HCT116 (cell line): ENCODE results near the gene DNM2. TPM values are rescaled to one million over a fixed set of nuclear protein-coding genes. Genes with fewer than 3 reads are reported as not detected.

Experiments used
- ATAC-seq: fragments of 200-7000 bp; cut with Tn5 transposase; 2 replicates; pipeline ENCODE4 v1.9.1; 2020; ENCODE audit warnings: mild to moderate bottlenecking, moderate library complexity
- BruUV-seq: library from RNA; stranded (reverse); fragments of 400-500 nt; replicated peaks from 2 replicates; lab custom pipeline; 2021; lab: Mats Ljungman, UMichigan
- CTCF ChIA-PET: fragments of 300-600 bp; sonication (Branson Sonifier 250); formaldehyde crosslinking; loops from one replicate; lab custom pipeline; 2021; ENCODE audit warnings: antibody characterized with exemption; lab: Charles Lee
- POLR2A ChIA-PET: fragments of 300-600, 350-600 bp; sonication (Branson Sonifier 250); formaldehyde crosslinking; loops from one replicate; lab custom pipeline; 2021; ENCODE audit warnings: antibody characterized with exemption; lab: Charles Lee
- RAD21 ChIA-PET, 2 experiments: fragments of 300-600 bp; sonication (Branson Sonifier 250); formaldehyde crosslinking; loops; one replicate each; lab custom pipeline; 2023; ENCODE audit warnings: low total read pairs in 2 of 2; ENCODE audit not compliant: uncharacterized antibody in 2 of 2, unreplicated experiment in 2 of 2, low non-redundant PET in 1 of 2; lab: Charles Lee
- DNase-seq: peaks from one replicate; pipeline ENCODE4 v3.0.0-alpha.2; 2010; ENCODE audit warnings: low read depth, low spot score
- H2AFZ ChIP-seq: fragments of 200-600 bp; shearing (Covaris generic), sonication (generic); 2 replicates; pipeline ENCODE4 v1.6.1; 2017; ENCODE audit warnings: low read depth, mixed run types, mixed read lengths, antibody characterized with exemption, low read length; ENCODE audit not compliant: poor library complexity, severe bottlenecking
- H3K27ac ChIP-seq: 2 replicates; pipeline ENCODE4 v1.5.1; 2012; ENCODE audit warnings: low read depth, low read length
- H3K27me3 ChIP-seq: fragments of 200-600 bp; sonication (generic); 2 replicates; pipeline ENCODE4 v1.6.1; 2016; ENCODE audit warnings: mixed run types, low read length, mixed read lengths; ENCODE audit not compliant: insufficient read depth
- H3K36me3 ChIP-seq, 2 experiments: fragments of 200-500 bp in 1 of 2; fragments of 200-600 bp in 1 of 2; sonication (Bioruptor generic) in 1 of 2; sonication (generic) in 1 of 2; 2 replicates each; pipeline versions ENCODE4 v1.5.1 to v1.6.1; 2014 to 2016; ENCODE audit warnings: low read length in 2 of 2, inconsistent platforms in 1 of 2, mixed read lengths in 1 of 2, mixed run types in 1 of 2; ENCODE audit not compliant: insufficient read depth in 2 of 2, control insufficient read depth in 1 of 2
- H3K4me1 ChIP-seq, 2 experiments: fragments of 200-600 bp in 1 of 2; sonication (generic) in 1 of 2; 2 replicates each; pipeline versions ENCODE4 v1.5.1 to v1.6.1; 2012 to 2017; ENCODE audit warnings: low read length in 2 of 2, inconsistent platforms in 1 of 2, mild to moderate bottlenecking in 1 of 2, mixed read lengths in 1 of 2, mixed run types in 1 of 2, moderate library complexity in 1 of 2; ENCODE audit not compliant: insufficient read depth in 2 of 2, control insufficient read depth in 1 of 2
- H3K4me2 ChIP-seq: fragments of 200-600 bp; sonication (generic); 2 replicates; pipeline ENCODE4 v1.6.1; 2017; ENCODE audit warnings: mixed run types, low read length, mixed read lengths
- H3K4me3 ChIP-seq, 2 experiments: fragments of 200-600 bp in 1 of 2; sonication (generic) in 1 of 2; replicated peaks in 1 of 2; 2 replicates each; pipeline ENCODE4 v1.5.1; 2011 to 2016; ENCODE audit warnings: low read length in 2 of 2, control low read depth in 1 of 2, low read depth in 1 of 2, mild to moderate bottlenecking in 1 of 2, mixed read lengths in 1 of 2, mixed run types in 1 of 2
- H3K79me2 ChIP-seq: fragments of 200-600 bp; sonication (generic); 2 replicates; pipeline ENCODE4 v1.6.1; 2017; ENCODE audit warnings: mild to moderate bottlenecking, mixed run types, low read length, moderate library complexity, mixed read lengths; ENCODE audit not compliant: insufficient read depth
- H3K9ac ChIP-seq: fragments of 200-600 bp; sonication (generic); 2 replicates; pipeline ENCODE4 v1.6.1; 2016; ENCODE audit warnings: low read length, mixed read lengths
- H3K9me2 ChIP-seq: fragments of 200-600 bp; sonication (generic), shearing (Covaris generic); 2 replicates; pipeline ENCODE4 v1.6.1; 2017; ENCODE audit warnings: mixed run types, mild to moderate bottlenecking, moderate library complexity; ENCODE audit not compliant: insufficient read depth
- H3K9me3 ChIP-seq, 2 experiments: fragments of 200-500 bp in 1 of 2; fragments of 200-600 bp in 1 of 2; sonication (Bioruptor generic) in 1 of 2; sonication (generic) in 1 of 2; 2 replicates each; pipeline ENCODE4 v1.6.1; 2014 to 2017; ENCODE audit warnings: low read length in 2 of 2, mixed read lengths in 2 of 2, inconsistent platforms in 1 of 2, low read depth in 1 of 2, mild to moderate bottlenecking in 1 of 2, mixed run types in 1 of 2, moderate library complexity in 1 of 2; ENCODE audit not compliant: control insufficient read depth in 1 of 2, insufficient read depth in 1 of 2
- H4K20me1 ChIP-seq: fragments of 200-600 bp; sonication (generic), shearing (Covaris generic); 2 replicates; pipeline ENCODE4 v1.6.1; 2017; ENCODE audit warnings: mixed run types, mild to moderate bottlenecking, moderate library complexity; ENCODE audit not compliant: insufficient read depth
- CBX3 ChIP-seq: IDR thresholded peaks from 2 replicates; pipeline ENCODE4 v1.6.1; 2012; ENCODE audit warnings: low read depth
- CTCF ChIP-seq, 3 experiments: fragments of 200-600 bp in 1 of 3; sonication (generic) in 1 of 3; IDR thresholded peaks in 2 of 3; conservative IDR thresholded peaks in 1 of 3; 2 replicates each; pipeline ENCODE4 v1.5.1; 2012 to 2017; ENCODE audit warnings: low read depth in 2 of 3, low read length in 2 of 3, antibody characterized with exemption in 1 of 3, borderline replicate concordance in 1 of 3, control low read depth in 1 of 3, mild to moderate bottlenecking in 1 of 3, mixed read lengths in 1 of 3, mixed run types in 1 of 3, moderate library complexity in 1 of 3; ENCODE audit not compliant: insufficient read depth in 1 of 3
- ELF1 ChIP-seq: IDR thresholded peaks from 2 replicates; pipeline ENCODE4 v1.6.1; 2012; ENCODE audit warnings: low read depth, borderline replicate concordance
- EZH2phosphoT487 ChIP-seq: fragments of 200-600 bp; IDR thresholded peaks from 2 replicates; pipeline ENCODE4 v1.6.1; 2018; ENCODE audit warnings: antibody characterized with exemption, borderline replicate concordance
- FOSL1 ChIP-seq: IDR thresholded peaks from 2 replicates; pipeline ENCODE4 v1.6.1; 2012; ENCODE audit warnings: low read depth
- JUND ChIP-seq: IDR thresholded peaks from 2 replicates; pipeline ENCODE4 v1.6.1; 2012
- MAX ChIP-seq: IDR thresholded peaks from 2 replicates; pipeline ENCODE4 v1.6.1; 2012
- POLR2AphosphoS5 ChIP-seq: IDR thresholded peaks from 2 replicates; pipeline ENCODE4 v1.6.1; 2011; ENCODE audit warnings: mild to moderate bottlenecking, low read depth, low read length, moderate library complexity
- REST ChIP-seq: IDR thresholded peaks from 2 replicates; pipeline ENCODE4 v1.6.1; 2012; ENCODE audit warnings: low read depth
- SIN3A ChIP-seq: IDR thresholded peaks from 2 replicates; pipeline ENCODE4 v1.6.1; 2012; ENCODE audit warnings: low read depth
- TCF7L2 ChIP-seq: IDR thresholded peaks from 2 replicates; pipeline ENCODE4 v1.7.0; 2011; ENCODE audit warnings: borderline replicate concordance, inconsistent platforms; ENCODE audit not compliant: insufficient read depth, insufficient read length; ENCODE audit errors: extremely low read depth
- ZBTB33 ChIP-seq: IDR thresholded peaks from 2 replicates; pipeline ENCODE4 v1.6.1; 2011; ENCODE audit warnings: mild to moderate bottlenecking, low read length, moderate library complexity; ENCODE audit not compliant: insufficient replicate concordance; ENCODE audit errors: extremely low read depth
- ZFX ChIP-seq: fragments of 450-650 bp; IDR thresholded peaks from 2 replicates; pipeline ENCODE4 v1.6.1; 2017
- intact Hi-C: fragments of 100-400 bp; cut with micrococcal nuclease; formaldehyde crosslinking; loops from 2 replicates; pipeline ENCODE4 v1.10.0; 2022
- total RNA-seq: library from RNA; stranded (reverse); gene quantifications from one replicate; pipeline ENCODE4 v1.2.1, GENCODE V29; 2021; ENCODE audit not compliant: unreplicated experiment

The DNM2 gene
- total RNA-seq, 1 experiment from 2014 or later: 183 TPM

GRCh38 chr19:10826846-10827245 lies 109.0 kb downstream of the DNM2 start:
- Histone ChIP-seq H3K4me3 (no peak overlapping the region), H2AFZ (no peak overlapping the region), H3K27me3 (no peaks in the 10 kb centered on the region), H3K27ac (no peak overlapping the region), H3K36me3 (peaks cover 14 to 29% of the 10 kb centered on the region in 2 experiments), H3K79me2 (no peaks in the 10 kb centered on the region), H3K9me2 (no peaks in the 10 kb centered on the region), H3K4me2 (no peak overlapping the region), H3K9ac (no peak overlapping the region), H4K20me1 (no peaks in the 10 kb centered on the region), H3K9me3 (no peaks in the 10 kb centered on the region), H3K4me1 (no peaks in the 10 kb centered on the region)
- TF ChIP-seq POLR2AphosphoS5: no peak
- TF ChIP-seq ELF1: no peak
- no peak for TF ChIP-seq REST
- TF ChIP-seq JUND: no peak
- no peak for TF ChIP-seq MAX
- no peak for TF ChIP-seq ZBTB33
- no peak for TF ChIP-seq FOSL1
- no peak for TF ChIP-seq ZFX
- no peak for TF ChIP-seq TCF7L2
- no peak for TF ChIP-seq EZH2phosphoT487
- no peak for TF ChIP-seq CBX3
- TF ChIP-seq CTCF (IDR thresholded peaks at IDR 0.05 in 2 of 3, conservative IDR thresholded peaks at IDR 0.05 in 1 of 3; ENCODE audit: borderline replicate concordance in 1 of 3, insufficient read depth in 1 of 3, low read depth in 2 of 3, low read length in 2 of 3): no peak
- no peak for TF ChIP-seq SIN3A
- BruUV-seq: no TSS peak
- CTCF ChIA-PET: interaction anchor here (1.0 kb wide), 1 partner anchor 9 kb away, joined by 3 read pairs; the partner anchor contains the start of gene TMED1
- POLR2A ChIA-PET: no interaction called here
- RAD21 ChIA-PET: no interaction called here
- ATAC-seq (no peak), DNase-seq (no peak)
- intact Hi-C loops: no loop called here
